Hematopoietic multipotent progenitor cell treated with erythropoietin and hydrocortisone succinate and interleukin-3 and kit ligand, for 17 days (in vitro differentiated cells): ENCODE measurements around the gene IGFL4.

Source experiments
- DNase-seq: peaks from one replicate; pipeline ENCODE4 v3.0.0-alpha.2; 2015; ENCODE audit warnings: low spot score

Gene IGFL4

GRCh38 chr19:46063201-46063600, 22.4 kb upstream of the IGFL4 start:
- no peak for DNase-seq

DNA sequence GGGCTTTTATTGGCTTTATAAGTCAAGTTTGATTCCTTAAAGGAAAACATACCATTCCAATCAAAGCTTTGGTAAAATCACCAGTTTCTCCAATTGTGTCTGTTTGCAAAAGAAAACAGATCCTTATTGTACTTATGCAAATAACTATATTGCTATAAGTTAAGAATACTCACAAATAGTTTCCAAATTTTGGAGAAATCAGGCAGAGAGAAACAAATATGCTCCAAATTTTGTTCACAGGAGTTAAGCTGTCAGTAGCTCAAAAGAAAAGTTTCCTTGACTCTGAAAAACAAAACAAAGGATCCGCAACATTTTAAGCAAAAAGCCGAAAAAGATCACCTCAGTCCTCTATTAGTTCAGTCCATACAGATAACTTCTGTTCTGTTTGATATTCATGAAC, 19.2 kb upstream of the IGFL4 start:
- no peak for DNase-seq

DNA sequence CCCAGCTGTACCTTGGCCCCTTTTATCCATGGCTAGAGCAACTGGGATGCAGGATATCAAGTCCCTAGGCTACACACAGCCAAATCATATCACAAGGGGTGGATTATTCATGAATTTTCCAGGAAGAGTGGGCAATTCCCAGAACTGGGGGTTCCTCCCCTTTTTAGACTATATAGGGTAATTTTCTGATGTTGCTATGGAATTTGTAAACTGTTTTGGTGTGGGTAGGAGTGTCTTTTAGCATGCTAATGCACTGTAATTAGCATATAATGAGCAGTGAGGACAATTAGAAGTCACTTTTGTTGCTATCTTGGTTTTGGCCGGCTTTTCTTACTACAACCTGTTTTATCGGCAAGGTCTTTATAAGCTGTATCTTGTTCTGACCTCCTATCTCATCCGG, 18.0 kb upstream of the IGFL4 start:
- no peak for DNase-seq

- DNase-seq, result no peak
These were observed 15.7 kb upstream of the IGFL4 start for GRCh38 chr19:46056536-46056935.

- no peak for DNase-seq
These were observed 12.1 kb upstream of the IGFL4 start for GRCh38 chr19:46052896-46053295.

DNA sequence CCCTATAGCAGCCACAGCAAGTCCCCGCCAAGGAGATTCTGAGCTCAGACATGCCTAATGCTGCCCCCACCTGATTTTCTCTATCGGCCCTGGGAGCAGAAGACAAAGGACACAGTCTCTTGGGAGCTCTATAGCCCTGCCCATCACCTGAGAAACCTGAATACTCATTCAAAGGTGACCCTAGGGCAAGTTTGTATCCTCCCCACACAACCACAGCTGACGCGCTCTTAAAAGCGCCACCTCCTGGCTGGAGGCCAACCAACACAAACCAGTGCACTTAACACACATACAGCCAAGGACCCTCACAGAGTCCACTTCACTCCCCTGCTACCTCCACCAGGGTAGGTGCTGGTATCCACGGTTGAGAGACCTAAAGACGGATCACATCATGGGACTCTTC, 8.8 kb upstream of the IGFL4 start:
- DNase-seq, result no peak

GRCh38 chr19:46043519-46043918, 2.7 kb upstream of the IGFL4 start:
- DNase-seq, result no peak

DNA sequence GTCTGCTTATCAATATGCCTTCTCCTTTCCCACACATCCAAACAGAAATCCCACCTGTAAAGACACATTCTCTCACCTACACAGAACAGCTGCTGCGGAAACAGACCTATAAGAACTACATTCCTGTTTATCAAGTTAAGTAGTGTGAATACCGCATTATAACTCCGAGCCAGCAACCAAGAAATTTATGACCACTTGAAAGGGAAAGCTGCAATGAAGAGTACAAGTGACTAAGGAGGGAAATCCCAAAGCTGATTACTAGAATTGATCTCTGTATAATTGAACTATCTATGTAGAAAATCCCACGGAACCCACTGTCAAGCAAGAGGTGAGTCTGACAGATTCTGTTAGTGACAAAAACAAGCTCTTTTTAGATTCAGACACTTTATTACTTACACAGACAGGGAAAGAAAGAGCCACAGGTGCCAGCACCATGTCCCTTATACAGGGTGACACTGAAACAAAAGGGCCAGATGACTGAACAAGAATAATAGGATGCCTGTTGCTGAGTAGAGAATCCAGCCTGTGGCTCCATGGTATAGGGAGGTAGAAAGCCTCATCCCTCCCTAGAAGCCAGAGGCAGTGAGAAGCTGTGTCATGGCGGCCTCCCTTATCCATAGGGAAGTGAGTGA, 1.6 kb upstream of the IGFL4 start:
- DNase-seq, result no peak

DNA sequence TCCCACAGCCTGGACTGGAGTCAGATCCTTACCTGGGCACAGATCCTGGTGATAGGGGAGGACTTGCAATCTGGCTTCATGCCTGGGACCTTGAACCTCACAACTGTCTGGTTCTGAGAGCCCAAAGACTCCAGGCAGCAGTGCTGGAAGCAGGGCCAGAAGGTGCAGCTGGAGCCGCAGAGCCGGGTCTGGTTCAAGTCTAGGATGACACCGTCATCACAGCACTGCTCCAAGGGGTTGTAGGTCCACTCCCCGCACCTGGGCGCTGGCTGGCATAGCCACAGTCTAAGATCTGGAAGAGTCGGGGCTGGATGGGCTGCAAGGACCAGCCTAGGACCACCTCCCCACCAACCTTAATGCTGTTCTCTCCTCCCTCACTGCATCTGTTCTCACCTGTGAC, 677 bp downstream of the IGFL4 start:
- no peak for DNase-seq

DNA sequence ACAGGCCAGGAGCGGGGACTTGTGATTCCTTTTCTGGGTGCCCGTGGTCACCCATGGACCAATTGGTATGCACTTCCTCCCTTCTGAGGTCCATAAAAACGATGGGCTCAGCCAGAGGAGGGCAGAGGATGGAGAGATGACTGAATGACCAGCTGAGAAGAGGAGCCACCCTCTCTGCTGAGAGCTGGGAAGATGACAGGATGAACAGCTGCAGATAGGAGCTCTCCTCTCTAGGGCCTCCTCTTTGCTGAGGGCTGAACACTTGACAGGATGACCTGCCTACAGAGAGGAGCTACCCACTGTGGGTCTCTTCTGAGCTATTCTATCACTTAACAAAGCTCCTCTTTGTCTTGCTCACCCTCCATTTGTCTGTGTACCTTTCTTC, 4.1 kb downstream of the IGFL4 start:
- DNase-seq, result no peak

GRCh38 chr19:46035986-46036743, 4.6 kb downstream of the IGFL4 start:
- DNase-seq, result no peak

DNA sequence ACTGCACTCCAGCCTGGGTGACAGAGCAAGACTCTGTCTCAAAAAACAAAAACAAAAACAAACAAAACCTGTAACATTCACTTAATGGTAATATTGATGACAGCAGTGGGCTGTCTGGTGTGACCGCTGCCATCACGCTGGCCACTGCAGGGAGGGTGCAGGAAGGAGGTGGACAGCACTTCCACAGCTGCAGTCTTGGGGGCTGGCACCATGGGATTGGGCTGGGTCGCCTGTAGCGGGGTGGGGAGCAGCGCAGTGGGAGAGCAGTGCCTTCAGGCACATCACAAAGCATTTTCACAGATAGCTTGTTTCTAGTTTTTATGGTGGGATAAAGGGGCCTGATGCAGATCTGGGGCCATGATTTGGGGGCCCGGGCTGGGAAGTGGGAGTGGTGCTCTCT, 5.3 kb downstream of the IGFL4 start:
- no peak for DNase-seq

GRCh38 chr19:46033401-46033800, 7.4 kb downstream of the IGFL4 start:
- no peak for DNase-seq

DNA sequence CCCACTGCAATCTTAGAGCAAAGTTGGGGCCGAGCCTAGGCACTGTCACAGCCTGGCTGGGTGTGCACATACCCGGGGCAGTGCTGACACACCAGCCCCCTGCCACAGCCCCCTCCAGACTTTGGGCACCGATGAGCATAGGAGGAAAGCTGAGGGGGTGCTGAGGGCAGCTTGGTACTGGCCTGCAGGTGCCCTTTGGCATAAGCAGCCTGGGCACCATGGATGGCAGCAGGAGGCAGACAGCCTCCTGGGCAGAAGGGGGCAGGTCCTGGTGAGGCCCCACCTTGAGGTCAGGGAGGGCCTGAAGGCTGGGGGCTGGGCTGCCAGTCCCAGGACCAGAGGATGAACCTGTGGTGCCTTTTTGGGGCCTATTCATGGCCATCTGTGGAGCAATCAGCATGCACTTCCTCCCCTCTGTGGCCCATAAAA, 8.2 kb downstream of the IGFL4 start:
- DNase-seq, result no peak

DNA sequence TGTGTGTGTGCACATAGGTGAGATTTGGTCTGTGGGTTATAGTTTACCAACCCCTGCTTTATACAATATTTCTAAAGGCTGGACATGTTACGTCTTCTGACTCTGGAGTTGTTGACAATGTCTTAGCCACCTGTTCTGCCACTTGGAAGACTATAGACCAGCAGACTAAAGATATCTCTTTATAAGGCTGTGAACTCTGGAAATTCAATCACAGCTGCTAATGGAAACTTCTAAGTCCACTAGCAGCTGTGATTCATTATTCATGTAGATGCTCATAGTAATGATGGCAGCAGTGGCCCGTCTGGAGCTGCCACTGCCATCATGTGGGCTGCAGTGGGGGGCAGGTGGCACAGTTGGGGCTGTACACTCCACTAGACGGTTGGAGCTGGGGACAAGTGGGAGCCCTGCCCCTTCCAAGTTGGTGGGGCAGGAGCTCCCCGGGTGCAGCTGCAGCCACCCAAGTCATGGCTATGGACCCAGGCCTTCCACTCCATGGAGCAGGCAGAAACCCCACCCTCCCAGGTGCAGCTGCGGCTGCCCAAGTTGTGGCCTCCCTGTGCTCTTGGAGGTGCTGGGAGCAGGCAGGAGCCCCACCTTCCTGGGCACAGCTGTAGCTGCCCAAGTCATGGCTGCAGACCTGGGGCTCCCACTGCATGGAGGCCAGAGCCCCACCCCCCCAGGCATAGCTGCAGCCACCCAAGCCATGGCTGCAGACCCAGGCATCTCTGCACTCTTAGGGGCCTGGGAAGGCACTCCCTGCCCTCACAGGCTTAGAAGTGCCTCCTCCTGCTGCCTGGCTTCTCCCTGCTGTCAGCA, 8.8 kb downstream of the IGFL4 start:
- no peak for DNase-seq

- no peak for DNase-seq
These were observed 9.8 kb downstream of the IGFL4 start for GRCh38 chr19:46030812-46031550.

- DNase-seq, result no peak
These were observed 15.0 kb downstream of the IGFL4 start for GRCh38 chr19:46025835-46026234.

- DNase-seq, result no peak
These were observed 17.5 kb downstream of the IGFL4 start for GRCh38 chr19:46023311-46023779.

- DNase-seq, result no peak
These were observed 18.1 kb downstream of the IGFL4 start, which contains the start of gene PGLYRP1 for GRCh38 chr19:46022431-46023310. TSS of gene PGLYRP1 (minus strand) at chr19:46023053. CDS start at chr19:46023021, 32 bp downstream.

GRCh38 chr19:46022061-46022430, 18.8 kb downstream of the IGFL4 start:
- no peak for DNase-seq

DNA sequence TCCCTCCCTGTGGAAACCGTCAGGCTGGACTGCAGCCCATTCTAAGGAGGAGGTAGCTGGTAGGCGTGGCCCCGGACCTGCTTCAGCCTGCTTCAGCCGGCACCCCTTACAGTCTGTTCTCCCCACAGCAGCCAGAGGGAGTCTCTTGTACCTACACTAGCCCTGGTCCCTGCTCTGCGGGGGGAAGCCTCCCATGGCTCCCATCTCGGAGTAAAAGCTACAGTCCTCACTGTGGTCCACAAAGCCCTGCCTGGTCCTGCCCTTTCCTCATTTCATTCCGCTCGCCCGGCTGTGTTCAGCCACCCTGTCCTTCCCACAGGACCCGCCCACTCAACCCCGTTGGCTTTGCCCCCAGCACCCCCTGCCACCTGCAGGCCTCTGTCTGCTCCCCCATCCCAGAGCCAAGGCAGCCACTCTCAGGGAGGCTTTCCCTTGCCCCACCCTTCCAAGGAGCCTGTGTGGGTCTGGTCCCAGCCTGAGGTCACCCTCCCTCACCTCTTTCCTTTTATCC, 19.2 kb downstream of the IGFL4 start:
- no peak for DNase-seq
